OCI-LY1 (cell line): Measurements from ENCODE around the gene PITPNM1.

Experiments used
- CTCF ChIP-seq: fragments of 200-600 bp; sonication (generic), shearing (Covaris generic); IDR thresholded peaks from 2 replicates; pipeline ENCODE4 v1.5.1; 2017; ENCODE audit warnings: mild to moderate bottlenecking, antibody characterized with exemption, low read length, moderate library complexity, mixed read lengths
- EZH2 ChIP-seq: fragments of 200-600 bp; sonication (generic), shearing (Covaris generic); IDR thresholded peaks from 2 replicates; pipeline ENCODE4 v1.8.0; 2017; ENCODE audit warnings: borderline replicate concordance, mixed run types, mild to moderate bottlenecking, antibody characterized with exemption, low read length, moderate library complexity, mixed read lengths

- no peak for TF ChIP-seq CTCF
- TF ChIP-seq EZH2: no peak
Measured at GRCh38 chr11:67463680-67464410, 41.3 kb downstream of the PITPNM1 start.
